Epithelial cell of prostate (primary cell): ENCODE measurements around the gene SORCS2.

Experiments
- DNase-seq: peaks from one replicate; pipeline ENCODE4 v3.0.0-alpha.2; 2011; ENCODE audit warnings: low read depth, low spot score
- H3K27ac ChIP-seq: fragments of 450-650 bp; 2 replicates; pipeline ENCODE4 v1.5.1; 2017; ENCODE audit warnings: mild to moderate bottlenecking

SORCS2 gene

DNA sequence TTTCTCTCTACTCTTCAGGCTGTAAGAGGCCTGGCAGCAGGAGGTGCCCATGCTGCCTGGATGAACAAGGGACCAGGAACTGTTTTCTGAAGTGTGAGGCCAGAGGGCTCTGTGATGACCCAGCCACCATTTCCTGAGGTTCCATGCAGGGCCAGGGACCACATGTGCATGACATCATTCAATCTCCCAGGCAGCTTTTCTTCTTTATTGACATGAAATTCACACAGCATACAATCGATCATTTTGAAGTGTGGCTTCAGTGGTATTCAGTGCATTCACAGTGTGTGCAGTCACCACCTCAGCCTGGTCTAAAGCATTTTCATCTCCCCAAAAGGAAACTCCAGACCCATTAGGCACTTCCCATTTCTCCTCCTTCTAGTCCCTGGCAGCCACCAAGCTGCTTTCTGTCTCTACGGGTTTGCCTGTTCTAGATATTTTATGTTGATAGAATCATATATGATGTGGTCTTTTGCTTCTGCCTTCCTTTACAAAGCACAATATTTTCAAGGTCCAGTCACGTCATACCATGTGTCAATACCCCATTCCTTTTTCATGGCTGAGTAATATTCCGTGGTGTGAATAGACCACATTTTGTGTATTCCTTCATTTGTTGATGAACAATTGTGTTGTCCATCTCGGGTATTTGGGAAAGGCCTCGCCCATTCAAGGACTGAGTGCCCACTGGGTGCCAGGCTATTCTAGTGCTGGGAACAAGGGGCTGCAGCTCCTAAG, 149.3 kb downstream of the SORCS2 start:
- H3K27ac ChIP-seq = no peak overlapping the region
- DNase-seq = no peak

- no peak overlapping the region for H3K27ac ChIP-seq
- no peak for DNase-seq
Measured at GRCh38 chr4:7342223-7343080, 150.1 kb downstream of the SORCS2 start.

DNA sequence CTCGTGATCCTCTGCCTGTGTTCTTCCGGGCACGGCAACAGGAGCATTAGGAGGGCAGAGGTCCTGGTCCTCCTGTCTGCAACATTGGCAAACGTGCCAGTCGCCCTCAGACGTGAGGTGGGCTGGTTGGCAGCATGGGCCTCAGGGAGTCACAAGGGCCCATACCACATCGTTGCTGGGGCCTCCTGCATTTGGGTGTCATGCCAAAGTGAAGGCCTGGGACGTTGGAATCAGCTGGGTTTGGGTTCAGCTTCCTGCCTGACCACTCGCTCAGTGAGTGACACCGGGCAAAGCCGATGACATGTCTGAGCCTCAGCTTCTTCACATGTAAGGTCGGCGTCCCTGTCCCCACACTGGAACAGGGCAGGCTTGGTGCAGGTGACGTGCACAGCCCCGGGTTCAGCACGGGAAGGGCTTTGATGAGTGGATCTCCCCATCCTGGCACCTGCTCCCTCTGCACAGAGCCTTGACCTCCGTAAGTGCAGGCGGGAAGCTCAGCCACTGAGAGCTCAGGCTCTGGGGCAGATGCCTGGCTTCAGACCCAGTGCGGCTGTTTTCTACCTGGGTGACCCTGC, 150.8 kb downstream of the SORCS2 start:
- DNase-seq = no peak
- H3K27ac ChIP-seq = no peak overlapping the region

- DNase-seq = no peak
- H3K27ac ChIP-seq = no peak overlapping the region
Measured at GRCh38 chr4:7343950-7344349, 151.6 kb downstream of the SORCS2 start.

DNA sequence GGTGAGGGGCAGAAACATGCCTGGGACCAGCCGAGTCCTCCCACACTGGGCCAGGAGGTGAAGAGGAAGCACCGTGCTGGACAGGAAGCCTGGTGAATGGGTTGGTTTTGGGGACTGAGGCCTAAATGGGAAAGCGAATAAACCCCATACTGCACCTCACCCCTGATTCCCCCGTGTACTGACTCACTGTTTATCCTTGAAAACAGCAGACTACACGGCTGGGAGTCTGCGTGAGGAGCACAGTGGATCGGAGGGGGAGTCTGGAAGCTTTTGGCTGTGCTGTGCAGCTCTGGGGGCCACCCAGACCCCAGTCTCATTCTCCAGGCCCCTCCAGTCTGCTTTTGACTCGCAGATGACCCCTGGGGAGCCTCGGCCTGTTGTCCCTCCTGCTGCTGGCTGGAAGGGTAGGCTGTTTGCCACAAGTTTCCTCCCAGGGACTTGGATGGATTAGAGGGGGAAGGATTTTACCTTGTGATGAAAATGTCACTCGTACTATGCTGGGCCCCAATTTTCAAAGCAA, 152.4 kb downstream of the SORCS2 start:
- DNase-seq = no peak
- H3K27ac ChIP-seq = no peak overlapping the region

DNA sequence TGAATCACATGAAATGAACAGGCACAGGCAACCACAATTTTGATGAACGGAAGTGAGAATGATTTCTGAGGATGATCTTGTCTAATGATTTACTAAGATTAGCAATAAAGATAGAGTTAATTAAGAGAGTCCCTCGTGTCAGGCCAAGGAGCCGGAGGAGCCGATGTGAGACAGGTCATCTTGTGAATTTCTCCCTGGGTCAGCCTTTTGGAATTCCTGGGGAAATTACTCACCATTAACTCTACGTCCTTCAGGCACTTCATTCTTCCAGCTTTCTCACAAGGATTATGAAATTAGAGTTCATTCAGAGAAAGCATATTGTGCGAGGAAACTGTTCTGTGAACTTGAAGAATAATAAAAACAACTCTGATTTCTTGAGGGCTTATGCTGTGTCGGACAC, 155.6 kb downstream of the SORCS2 start:
- H3K27ac ChIP-seq = no peak overlapping the region
- DNase-seq = no peak

- no peak overlapping the region for H3K27ac ChIP-seq
- no peak for DNase-seq
Measured at GRCh38 chr4:7348946-7349900, 156.9 kb downstream of the SORCS2 start.

DNA sequence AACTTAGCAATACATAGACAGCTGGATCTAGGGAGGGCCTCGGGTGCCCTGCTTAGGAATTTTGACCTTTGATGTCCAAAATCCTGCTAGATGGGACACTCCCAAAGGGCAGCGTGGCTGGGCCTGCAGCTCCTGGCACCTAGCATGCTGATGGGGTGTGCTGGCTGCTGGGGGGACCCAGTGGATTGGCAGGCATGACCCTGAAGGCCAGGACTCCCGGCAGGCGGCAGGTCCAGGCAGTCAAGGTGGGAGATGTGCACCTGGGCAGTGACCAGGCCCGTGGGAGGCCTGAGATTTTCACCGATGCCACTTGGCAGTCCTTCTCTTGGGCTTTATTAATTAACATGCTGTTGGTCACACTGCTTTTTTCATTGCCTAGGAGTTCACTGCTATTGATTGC, 158.1 kb downstream of the SORCS2 start:
- no peak for DNase-seq
- no peak overlapping the region for H3K27ac ChIP-seq

DNA sequence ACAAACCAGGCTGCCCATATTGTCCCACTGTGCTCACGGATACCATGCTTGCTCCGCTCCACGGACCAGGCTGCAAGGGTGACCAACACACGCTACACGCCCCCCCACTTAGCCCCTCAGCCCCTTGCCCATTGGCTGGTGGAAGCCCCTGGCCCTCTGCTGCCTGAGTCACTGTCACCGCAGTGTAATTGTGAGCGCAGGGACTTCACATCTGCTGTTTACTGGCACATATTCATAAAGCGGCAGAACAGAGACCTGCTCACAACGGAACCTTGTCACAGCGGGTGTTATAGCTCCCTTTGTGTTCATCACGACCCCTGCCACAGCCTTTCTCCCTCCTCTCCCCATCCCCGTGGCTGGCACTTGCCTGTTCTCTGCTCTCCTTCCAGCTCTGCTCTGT, 158.7 kb downstream of the SORCS2 start:
- no peak overlapping the region for H3K27ac ChIP-seq
- DNase-seq = no peak

- no peak for DNase-seq
- no peak overlapping the region for H3K27ac ChIP-seq
Measured at GRCh38 chr4:7352486-7352885, 160.1 kb downstream of the SORCS2 start.

DNA sequence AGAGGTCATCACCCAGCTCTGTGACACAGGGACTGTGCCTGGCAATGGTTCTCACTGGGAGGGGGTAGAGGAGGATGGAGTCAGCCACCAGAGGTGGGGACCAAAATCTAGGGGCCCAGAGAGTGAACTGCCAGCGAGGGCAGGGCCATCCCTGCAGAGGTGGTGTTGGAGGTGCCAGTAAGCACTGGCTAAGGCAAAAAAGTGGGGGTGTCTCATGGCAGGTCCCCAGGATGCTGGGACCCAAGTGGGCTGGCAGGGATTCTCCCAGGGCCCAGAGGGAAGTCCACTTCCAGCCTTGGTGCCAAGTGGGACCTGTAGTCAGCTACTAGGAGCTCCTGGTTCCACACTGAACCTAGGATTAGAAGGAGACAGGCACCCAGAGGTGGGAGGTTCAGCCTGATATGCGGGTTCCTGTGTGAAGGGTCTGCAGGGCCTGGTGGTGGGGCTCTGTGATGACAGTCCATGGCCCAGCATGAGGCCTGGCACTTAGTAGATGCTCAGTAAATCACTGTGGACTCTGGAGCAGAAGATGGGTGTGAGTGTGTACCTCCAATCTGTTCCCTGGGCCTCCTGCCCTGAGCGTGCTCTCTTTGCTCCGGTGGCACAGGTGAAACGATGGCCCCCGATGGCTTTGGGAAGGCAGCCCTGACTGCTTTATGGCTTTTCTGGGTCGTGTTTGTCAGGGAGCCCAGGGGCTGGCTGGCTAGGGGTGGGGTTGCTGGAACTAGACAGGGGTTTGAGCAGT, 160.9 kb downstream of the SORCS2 start:
- DNase-seq = no peak
- H3K27ac ChIP-seq = no peak overlapping the region

DNA sequence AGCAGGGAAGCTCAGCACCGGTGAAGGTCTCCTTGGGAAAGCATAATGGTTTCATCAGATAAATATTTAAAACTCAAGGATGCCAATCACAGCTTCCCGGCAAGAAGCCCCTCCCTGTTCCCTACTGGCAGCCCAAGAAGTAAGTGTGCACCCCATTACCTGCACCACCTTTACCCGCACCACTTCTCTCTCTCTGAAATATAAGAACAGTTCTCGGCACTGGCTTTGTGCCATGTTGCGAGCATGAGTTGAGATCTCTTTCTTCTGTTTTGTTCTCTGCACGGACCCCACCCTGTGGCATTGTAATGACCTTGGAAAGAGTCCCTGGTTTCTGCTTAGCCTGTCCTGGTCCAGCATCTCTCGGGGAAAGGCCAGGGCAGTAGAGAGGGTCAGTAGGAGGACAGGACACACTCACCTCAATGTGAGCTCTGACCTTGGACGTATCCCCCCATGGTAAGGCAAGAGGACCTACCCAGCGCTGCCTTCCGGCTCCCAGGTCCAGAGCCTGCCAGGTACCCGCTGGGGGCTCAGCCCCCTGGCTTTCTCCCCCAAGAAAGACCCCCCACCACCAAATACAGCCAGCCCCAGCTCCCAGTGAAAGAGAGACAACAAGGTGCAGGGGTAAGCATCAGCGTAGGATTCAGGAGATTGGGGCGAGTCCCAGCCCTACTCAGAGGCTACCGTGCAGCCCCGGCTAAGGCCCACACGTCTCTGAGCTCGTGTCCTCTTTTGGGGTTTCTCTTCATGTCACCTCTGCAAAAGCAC, 161.7 kb downstream of the SORCS2 start:
- DNase-seq = no peak
- H3K27ac ChIP-seq = no peak overlapping the region

DNA sequence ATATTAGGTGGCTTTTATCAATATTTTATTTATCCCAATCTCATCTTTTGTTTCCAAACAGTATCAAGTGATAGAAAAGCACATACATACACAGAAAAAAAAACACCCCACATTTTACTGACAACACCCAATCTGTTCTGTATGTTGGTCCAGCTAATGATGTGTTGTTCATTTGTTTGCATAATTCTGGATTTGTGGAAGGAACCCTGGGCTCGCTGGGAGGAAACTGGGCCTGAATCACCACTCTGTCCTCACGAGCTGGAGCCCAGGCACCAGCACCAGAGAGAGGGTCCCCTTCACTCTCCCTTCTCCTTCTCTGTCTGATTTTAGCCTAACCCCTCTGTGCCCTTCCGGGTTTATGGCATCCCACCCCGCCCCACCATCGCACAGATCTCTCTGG, 162.6 kb downstream of the SORCS2 start:
- no peak overlapping the region for H3K27ac ChIP-seq
- no peak for DNase-seq

- H3K27ac ChIP-seq = no peak overlapping the region
Measured at GRCh38 chr4:7355795-7356194, 163.5 kb downstream of the SORCS2 start.

GRCh38 chr4:7356667-7357310, 164.5 kb downstream of the SORCS2 start:
- no peak for DNase-seq

More at GRCh38 chr4:7355795-7356194, 163.5 kb downstream of the SORCS2 start:
- no peak for DNase-seq

GRCh38 chr4:7357323-7357722, 165.0 kb downstream of the SORCS2 start:
- no peak for DNase-seq
- H3K27ac ChIP-seq = no peak overlapping the region

More at GRCh38 chr4:7356667-7357310, 164.5 kb downstream of the SORCS2 start:
- H3K27ac ChIP-seq = no peak overlapping the region

GRCh38 chr4:7358100-7358735, 165.9 kb downstream of the SORCS2 start:
- DNase-seq = peak; percentile 36
- no peak overlapping the region for H3K27ac ChIP-seq
